Keratinocyte (primary cell): ENCODE results near the gene MAP3K8. TPM values are rescaled to one million over a fixed set of nuclear protein-coding genes. Genes with fewer than 3 reads are reported as not detected.

Experiments used
- DNase-seq: peaks from one replicate; pipeline ENCODE4 v3.0.0-alpha.2; 2011; ENCODE audit warnings: low read depth, missing footprints, low spot score
- FAIRE-seq: peaks from 2 replicates; lab custom pipeline; 2011; peaks lifted over from hg19 to GRCh38; lab: Jason Lieb, UNC
- H2AFZ ChIP-seq: 2 replicates; pipeline ENCODE4 v1.6.0; 2012; ENCODE audit warnings: low read length, control low read depth, inconsistent platforms; ENCODE audit not compliant: control insufficient read depth
- H3K27ac ChIP-seq: 2 replicates; pipeline ENCODE4 v1.5.1; 2011; ENCODE audit warnings: low read length; ENCODE audit not compliant: control insufficient read depth, insufficient read depth
- H3K27me3 ChIP-seq: 3 replicates; pipeline ENCODE4 v1.6.0; 2011; ENCODE audit warnings: low read length; ENCODE audit not compliant: control insufficient read depth, insufficient read depth; ENCODE audit errors: extremely low read depth
- H3K36me3 ChIP-seq, 2 experiments: 2 replicates in 1 of 2; 3 replicates in 1 of 2; pipeline ENCODE4 v1.5.1; 2011; ENCODE audit warnings: low read length in 2 of 2, mild to moderate bottlenecking in 1 of 2; ENCODE audit not compliant: control insufficient read depth in 2 of 2, insufficient read depth in 2 of 2; ENCODE audit errors: extremely low read depth in 1 of 2
- H3K4me1 ChIP-seq: 3 replicates; pipeline ENCODE4 v1.5.1; 2011; ENCODE audit warnings: low read length; ENCODE audit not compliant: control insufficient read depth, insufficient read depth; ENCODE audit errors: extremely low read depth
- H3K4me2 ChIP-seq: 3 replicates; pipeline ENCODE4 v1.6.0; 2011; ENCODE audit warnings: low read depth, low read length; ENCODE audit not compliant: control insufficient read depth, insufficient read depth; ENCODE audit errors: extremely low read depth
- H3K4me3 ChIP-seq, 3 experiments: fragments of 200-600 bp in 1 of 3; sonication (generic) in 1 of 3; 2 replicates in 2 of 3; 3 replicates in 1 of 3; pipeline ENCODE4 v1.5.1; 2011 to 2016; ENCODE audit warnings: low read length in 3 of 3, mild to moderate bottlenecking in 3 of 3, control low read depth in 2 of 3, inconsistent platforms in 1 of 3, low read depth in 1 of 3, mixed read lengths in 1 of 3, mixed run types in 1 of 3, moderate library complexity in 1 of 3; ENCODE audit not compliant: control insufficient read depth in 2 of 3, insufficient read depth in 2 of 3; ENCODE audit errors: extremely low read depth in 1 of 3
- H3K79me2 ChIP-seq: 2 replicates; pipeline ENCODE4 v1.6.0; 2012; ENCODE audit warnings: low read length; ENCODE audit not compliant: control insufficient read depth, insufficient read depth
- H3K9ac ChIP-seq: 3 replicates; pipeline ENCODE4 v1.6.0; 2011; ENCODE audit warnings: low read length; ENCODE audit not compliant: control insufficient read depth, insufficient read depth; ENCODE audit errors: extremely low read depth
- H3K9me1 ChIP-seq: 3 replicates; pipeline ENCODE4 v1.6.0; 2011; ENCODE audit warnings: low read length; ENCODE audit not compliant: control insufficient read depth, insufficient read depth; ENCODE audit errors: extremely low read depth
- H3K9me3 ChIP-seq: 2 replicates; pipeline ENCODE4 v1.5.1; 2012; ENCODE audit warnings: low read depth, low read length; ENCODE audit not compliant: control insufficient read depth
- H4K20me1 ChIP-seq: 3 replicates; pipeline ENCODE4 v1.6.0; 2011; ENCODE audit warnings: low read length; ENCODE audit not compliant: control insufficient read depth, insufficient read depth; ENCODE audit errors: extremely low read depth
- EZH2 ChIP-seq: IDR thresholded peaks from one replicate; pipeline ENCODE4 v1.6.1; 2012; ENCODE audit warnings: inconsistent platforms, mild to moderate bottlenecking, low read length, moderate library complexity
- dilution Hi-C: fragments of 300-500 bp; cut with MboI; formaldehyde crosslinking; loops from one replicate; pipeline ENCODE4 v1.7.0; 2020; ENCODE audit warnings: low sequenced_read_pairs; ENCODE audit not compliant: extremely low pct_ligation_motif_present
- polyA plus RNA-seq, 5 experiments: library from polyadenylated mRNA; depleted of rRNA in 3 of 5; stranded (reverse) in 3 of 5; stranded (forward) in 1 of 5; unstranded in 1 of 5; fragments of >200 nt; gene quantifications; 1 replicate in 1 of 5; 2 replicates in 3 of 5; 3 replicates in 1 of 5; pipeline versions ENCODE4 v1.2.1 to v1.2.3, GENCODE V29; 2011 to 2012; ENCODE audit warnings: missing spikeins in 2 of 5, low read depth in 1 of 5, low replicate concordance in 1 of 5
- TF ChIP-seq, protein P1 (sequence below), 3 experiments: IDR thresholded peaks in 1 of 3; conservative IDR thresholded peaks in 1 of 3; optimal IDR thresholded peaks in 1 of 3; 2 replicates in 2 of 3; 3 replicates in 1 of 3; pipeline versions ENCODE3 to v1.5.1; 2011; ENCODE audit warnings: low read length in 3 of 3, mild to moderate bottlenecking in 3 of 3, moderate library complexity in 2 of 3, control low read depth in 1 of 3, inconsistent platforms in 1 of 3; ENCODE audit not compliant: insufficient read depth in 2 of 3; ENCODE audit errors: extremely low read depth in 1 of 3

MAP3K8 gene
- polyA plus RNA-seq, 1 donor (not counting 4 experiments of a cell fraction or from before 2014, with no cell fraction given): 4.9 TPM

DNA sequence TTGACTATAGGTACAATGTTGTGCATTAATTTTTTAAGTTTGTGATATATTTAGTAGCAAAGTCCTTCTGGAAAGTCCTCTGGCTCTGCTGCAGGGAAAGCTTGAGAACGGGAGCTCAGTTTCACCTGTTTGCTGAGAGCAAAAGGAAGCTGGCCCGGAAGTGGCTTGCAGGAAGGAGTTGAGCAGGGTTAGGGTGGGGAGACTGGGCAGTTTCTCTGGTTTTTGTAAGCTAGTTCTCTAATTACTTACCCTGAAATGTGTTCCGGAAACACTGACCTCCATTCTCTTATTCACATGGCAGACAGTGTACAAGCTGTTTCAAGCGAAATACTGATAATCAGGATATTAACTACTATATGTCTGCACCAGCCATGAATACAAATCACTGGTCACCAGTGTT is 22.3 kb downstream of the MAP3K8 start:
- FAIRE-seq: no peak
- H3K9me1 ChIP-seq: no peaks in the 10 kb centered on the region
- no peaks in the 10 kb centered on the region for H3K79me2 ChIP-seq
- no peak overlapping the region for H3K4me3 ChIP-seq
- H2AFZ ChIP-seq: no peak overlapping the region
- H3K27me3 ChIP-seq: no peaks in the 10 kb centered on the region
- H3K4me1 ChIP-seq: no peaks in the 10 kb centered on the region
- dilution Hi-C loops: no loop called here
- no peak overlapping the region for H3K9ac ChIP-seq
- no peak overlapping the region for H3K4me2 ChIP-seq
- TF ChIP-seq EZH2: no peak
- TF ChIP-seq, protein P1, sequence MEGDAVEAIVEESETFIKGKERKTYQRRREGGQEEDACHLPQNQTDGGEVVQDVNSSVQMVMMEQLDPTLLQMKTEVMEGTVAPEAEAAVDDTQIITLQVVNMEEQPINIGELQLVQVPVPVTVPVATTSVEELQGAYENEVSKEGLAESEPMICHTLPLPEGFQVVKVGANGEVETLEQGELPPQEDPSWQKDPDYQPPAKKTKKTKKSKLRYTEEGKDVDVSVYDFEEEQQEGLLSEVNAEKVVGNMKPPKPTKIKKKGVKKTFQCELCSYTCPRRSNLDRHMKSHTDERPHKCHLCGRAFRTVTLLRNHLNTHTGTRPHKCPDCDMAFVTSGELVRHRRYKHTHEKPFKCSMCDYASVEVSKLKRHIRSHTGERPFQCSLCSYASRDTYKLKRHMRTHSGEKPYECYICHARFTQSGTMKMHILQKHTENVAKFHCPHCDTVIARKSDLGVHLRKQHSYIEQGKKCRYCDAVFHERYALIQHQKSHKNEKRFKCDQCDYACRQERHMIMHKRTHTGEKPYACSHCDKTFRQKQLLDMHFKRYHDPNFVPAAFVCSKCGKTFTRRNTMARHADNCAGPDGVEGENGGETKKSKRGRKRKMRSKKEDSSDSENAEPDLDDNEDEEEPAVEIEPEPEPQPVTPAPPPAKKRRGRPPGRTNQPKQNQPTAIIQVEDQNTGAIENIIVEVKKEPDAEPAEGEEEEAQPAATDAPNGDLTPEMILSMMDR (optimal IDR thresholded peaks at IDR 0.05 in 1 of 3, IDR thresholded peaks at IDR 0.05 in 1 of 3, conservative IDR thresholded peaks at IDR 0.05 in 1 of 3; ENCODE audit: extremely low read depth in 1 of 3, insufficient read depth in 2 of 3, low read length in 3 of 3): no peak
- no peaks in the 10 kb centered on the region for H4K20me1 ChIP-seq
- peaks cover 2 to 6% of the 10 kb centered on the region in 2 experiments for H3K36me3 ChIP-seq
- no peak for DNase-seq
- no peak overlapping the region for H3K27ac ChIP-seq
- H3K9me3 ChIP-seq: no peaks in the 10 kb centered on the region

DNA sequence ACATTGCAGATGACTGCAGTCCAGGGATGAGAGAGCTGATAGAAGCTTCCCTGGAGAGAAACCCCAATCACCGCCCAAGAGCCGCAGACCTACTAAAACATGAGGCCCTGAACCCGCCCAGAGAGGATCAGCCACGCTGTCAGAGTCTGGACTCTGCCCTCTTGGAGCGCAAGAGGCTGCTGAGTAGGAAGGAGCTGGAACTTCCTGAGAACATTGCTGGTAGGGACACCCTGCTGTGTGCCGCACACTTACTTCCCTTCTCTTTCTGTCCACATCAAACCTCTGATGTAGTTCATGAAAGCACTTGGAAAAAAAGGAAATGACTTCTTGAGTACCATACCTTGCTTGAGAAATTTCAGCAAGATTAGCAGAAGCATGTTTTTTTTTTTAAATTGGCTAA is 25.3 kb downstream of the MAP3K8 start:
- no peak overlapping the region for H2AFZ ChIP-seq
- dilution Hi-C loops: no loop called here
- no peaks in the 10 kb centered on the region for H3K27me3 ChIP-seq
- H4K20me1 ChIP-seq: no peaks in the 10 kb centered on the region
- H3K4me1 ChIP-seq: peaks cover 5% of the 10 kb centered on the region
- FAIRE-seq: no peak
- no peak for DNase-seq
- no peak overlapping the region for H3K4me2 ChIP-seq
- H3K9ac ChIP-seq: no peak overlapping the region
- no peak overlapping the region for H3K4me3 ChIP-seq
- TF ChIP-seq, protein P1 (optimal IDR thresholded peaks at IDR 0.05 in 1 of 3, IDR thresholded peaks at IDR 0.05 in 1 of 3, conservative IDR thresholded peaks at IDR 0.05 in 1 of 3; ENCODE audit: extremely low read depth in 1 of 3, insufficient read depth in 2 of 3, low read length in 3 of 3): no peak
- TF ChIP-seq EZH2: no peak
- H3K27ac ChIP-seq: no peak overlapping the region
- no peaks in the 10 kb centered on the region for H3K9me3 ChIP-seq
- H3K79me2 ChIP-seq: no peaks in the 10 kb centered on the region
- H3K9me1 ChIP-seq: no peaks in the 10 kb centered on the region
- peaks cover 2 to 6% of the 10 kb centered on the region in 2 experiments for H3K36me3 ChIP-seq
